ENCODE data around the gene PSMD3.
"Not testable (repeated sequence)": the region's sequence is repeated elsewhere in the genome, so short reads cannot be mapped to it uniquely, and the experiment has no call there.

Gene PSMD3

GRCh38 chr17:39980351-39981206 is at the start of gene PSMD3:
Gene PSMD3, plus strand, starts transcription at chr17:39980807. Its CDS starts 164 bp downstream, at chr17:39980971.
- DNase-seq, result peak; percentile 97 to 98

GRCh38 chr17:39933912-39934311 is 46.7 kb upstream of the PSMD3 start:
- no peak for DNase-seq

- DNase-seq, result no peak
Measured at GRCh38 chr17:39934324-39934723, 46.3 kb upstream of the PSMD3 start.

- no peak for DNase-seq
Measured at GRCh38 chr17:39935909-39936308, 44.7 kb upstream of the PSMD3 start.

- no peak for DNase-seq
Measured at GRCh38 chr17:39937447-39937846, 43.2 kb upstream of the PSMD3 start.

- no peak for DNase-seq
Measured at GRCh38 chr17:39938140-39938869, 42.3 kb upstream of the PSMD3 start.

- no peak for DNase-seq
Measured at GRCh38 chr17:39939106-39939505, 41.5 kb upstream of the PSMD3 start.

- no peak for DNase-seq
Measured at GRCh38 chr17:39939588-39940419, 40.8 kb upstream of the PSMD3 start.

GRCh38 chr17:39943702-39944392 is 36.8 kb upstream of the PSMD3 start:
- no peak for DNase-seq

GRCh38 chr17:39944393-39944711 is 36.3 kb upstream of the PSMD3 start:
- DNase-seq, result no peak

GRCh38 chr17:39946551-39947330 is 33.9 kb upstream of the PSMD3 start:
- DNase-seq, result no peak

GRCh38 chr17:39948489-39948828 is 32.1 kb upstream of the PSMD3 start:
- DNase-seq, result not testable (repeated sequence)

- no peak for DNase-seq
Measured at GRCh38 chr17:39949028-39949427, 31.6 kb upstream of the PSMD3 start.

GRCh38 chr17:39950871-39951348 is 29.7 kb upstream of the PSMD3 start:
- no peak for DNase-seq

- no peak for DNase-seq
Measured at GRCh38 chr17:39951924-39952679, 28.5 kb upstream of the PSMD3 start.

- DNase-seq, result peak; percentile 98
Measured at GRCh38 chr17:39952680-39953470, 27.7 kb upstream of the PSMD3 start.

- DNase-seq, result no peak
Measured at GRCh38 chr17:39953471-39953888, 27.1 kb upstream of the PSMD3 start.

GRCh38 chr17:39954876-39955275 is 25.7 kb upstream of the PSMD3 start:
- DNase-seq, result no peak

GRCh38 chr17:39955726-39956225 is 24.8 kb upstream of the PSMD3 start:
- DNase-seq, result no peak

- no peak for DNase-seq
Measured at GRCh38 chr17:39960524-39961041, 20.0 kb upstream of the PSMD3 start.

Data from activated CD4-positive, alpha-beta T cell treated with anti-CD3 and anti-CD28 coated beads, Interleukin-2, amount 50 U/mL, for 4 hours (primary cell).